Measurements from ENCODE around the gene PATJ. TPM values are rescaled to one million over a fixed set of nuclear protein-coding genes. Genes with fewer than 3 reads are reported as not detected.

The PATJ gene
- total and polyA plus RNA-seq, 10 donors, result 2.3 to 32.2 (median 17.7) TPM

DNA sequence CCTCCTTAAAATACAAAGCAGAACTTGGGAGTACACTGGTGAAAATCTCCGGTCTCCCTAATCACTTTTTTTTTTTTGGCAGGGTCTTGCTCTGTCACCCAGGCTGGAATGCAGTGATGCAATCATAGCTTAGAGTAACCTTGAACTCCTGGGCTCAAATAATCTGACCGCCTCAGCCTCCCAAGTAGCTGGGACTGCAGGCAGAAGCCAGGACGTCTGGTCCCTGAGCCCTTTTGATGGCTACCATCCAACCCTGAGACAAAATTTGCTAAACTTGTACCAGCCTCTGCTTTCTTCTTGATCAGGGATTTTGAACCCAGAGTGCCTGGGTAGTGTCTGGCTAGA, 456.5 kb downstream of the PATJ start:
- WGBS, 5 donors, result 30 to 39% (median 36%) methylated on average over 3 of the region's 3 CpGs
- Histone ChIP-seq H3K27me3 (replicated peaks in 1 of 7) (peaks cover 0 to 42% (median 12%) of the 10 kb centered on the region in 7 donors), H3K9me3 (no peaks in the 10 kb centered on the region), H3K4me3 (no peak overlapping the region), H3K4me1 (peaks cover 0 to 14% (median 0%) of the 10 kb centered on the region in 6 donors), H3K36me3 (no peaks in the 10 kb centered on the region), H3K27ac (no peak overlapping the region)
- TF ChIP-seq CTCF (IDR thresholded peaks at IDR 0.05 in 8 of 11, conservative IDR thresholded peaks at IDR 0.05 in 3 of 11), result no peak
- TF ChIP-seq POLR2A (IDR thresholded peaks at IDR 0.05), result no peak
- no peak for TF ChIP-seq POLR2AphosphoS5 (IDR thresholded peaks at IDR 0.05)
- no peak for DNase-seq
- intact Hi-C loops (cut with DNase I; ENCODE audit: low total_unique reads), result no loop called here

DNA sequence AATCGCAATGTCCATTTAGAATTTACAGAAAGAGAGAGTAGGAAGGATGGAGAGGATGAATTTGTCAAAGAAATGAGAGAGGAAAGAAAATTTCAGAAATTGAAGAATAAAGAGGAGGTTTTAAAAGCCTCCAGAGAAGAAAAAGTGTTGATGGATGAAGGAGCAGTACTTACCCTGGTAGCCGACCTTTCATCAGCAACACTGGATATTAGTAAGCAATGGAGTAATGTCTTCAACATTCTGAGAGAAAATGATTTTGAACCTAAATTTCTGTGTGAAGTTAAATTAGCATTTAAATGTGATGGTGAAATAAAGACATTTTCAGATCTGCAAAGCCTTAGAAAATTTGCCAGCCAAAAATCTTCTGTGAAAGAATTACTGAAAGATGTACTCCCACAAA, 464.9 kb downstream of the PATJ start:
- intact Hi-C loops (cut with DNase I; ENCODE audit: low total_unique reads), result no loop called here
- Histone ChIP-seq H3K27me3 (replicated peaks in 1 of 7) (no peaks in the 10 kb centered on the region), H3K27ac (no peak overlapping the region), H3K9me3 (peaks cover 0 to 31% (median 18%) of the 10 kb centered on the region in 8 donors), H3K4me1 (no peaks in the 10 kb centered on the region), H3K4me3 (no peak overlapping the region), H3K36me3 (peaks cover 0 to 4% (median 0%) of the 10 kb centered on the region in 6 donors)
- DNase-seq, result no peak
- TF ChIP-seq CTCF (IDR thresholded peaks at IDR 0.05 in 8 of 11, conservative IDR thresholded peaks at IDR 0.05 in 3 of 11) (no peak), POLR2A (IDR thresholded peaks at IDR 0.05) (no peak), POLR2AphosphoS5 (IDR thresholded peaks at IDR 0.05) (no peak)
- 90 to 97% (median 94%) methylated on average over 2 of the region's 2 CpGs for WGBS, 5 donors

GRCh38 chr1:62208087-62208486, 465.8 kb downstream of the PATJ start:
- H3K9me3 ChIP-seq, result peaks cover 0 to 33% (median 18%) of the 10 kb centered on the region in 8 donors
- TF ChIP-seq POLR2AphosphoS5 (IDR thresholded peaks at IDR 0.05) (no peak), CTCF (IDR thresholded peaks at IDR 0.05 in 8 of 11, conservative IDR thresholded peaks at IDR 0.05 in 3 of 11) (no peak), POLR2A (IDR thresholded peaks at IDR 0.05) (no peak)
- intact Hi-C loops (cut with DNase I; ENCODE audit: low total_unique reads), result no loop called here
- no peak overlapping the region for H3K27ac ChIP-seq
- peak; percentile 34 for DNase-seq
- H3K4me3 ChIP-seq, result no peak overlapping the region
- peaks cover 0 to 4% (median 0%) of the 10 kb centered on the region in 6 donors for H3K36me3 ChIP-seq
- no peaks in the 10 kb centered on the region for H3K4me1 ChIP-seq
- no peaks in the 10 kb centered on the region for H3K27me3 ChIP-seq (replicated peaks in 1 of 7)
- 89 to 100% (median 94%) methylated on average over 5 of the region's 5 CpGs for WGBS, 5 donors

GRCh38 chr1:62208970-62209369, 466.7 kb downstream of the PATJ start:
- no peaks in the 10 kb centered on the region for H3K27me3 ChIP-seq (replicated peaks in 1 of 7)
- H3K9me3 ChIP-seq, result peaks cover 0 to 33% (median 18%) of the 10 kb centered on the region in 8 donors
- no peaks in the 10 kb centered on the region for H3K4me1 ChIP-seq
- TF ChIP-seq POLR2A (IDR thresholded peaks at IDR 0.05) (no peak), CTCF (IDR thresholded peaks at IDR 0.05 in 8 of 11, conservative IDR thresholded peaks at IDR 0.05 in 3 of 11) (no peak), POLR2AphosphoS5 (IDR thresholded peaks at IDR 0.05) (no peak)
- H3K4me3 ChIP-seq, result no peak overlapping the region
- WGBS, 5 donors, result 0 to 48% (median 38%) methylated on average over 1 of the region's 1 CpG
- H3K27ac ChIP-seq, result no peak overlapping the region
- intact Hi-C loops (cut with DNase I; ENCODE audit: low total_unique reads), result no loop called here
- H3K36me3 ChIP-seq, result peaks cover 0 to 4% (median 0%) of the 10 kb centered on the region in 6 donors
- DNase-seq, result no peak
